KMS-11 (cell line): ENCODE data around the gene ZNF107.

ENCODE experiments used
- H2AFZ ChIP-seq: fragments of 200-600 bp; sonication (generic); 2 replicates; pipeline ENCODE4 v1.6.1; 2016; ENCODE audit warnings: antibody characterized with exemption, mixed run types, low read depth
- H3K27ac ChIP-seq: fragments of 200-600 bp; sonication (generic); 2 replicates; pipeline ENCODE4 v1.6.1; 2016; ENCODE audit warnings: mild to moderate bottlenecking, mixed run types
- H3K27me3 ChIP-seq: fragments of 200-600 bp; sonication (generic); 2 replicates; pipeline ENCODE4 v1.6.1; 2017; ENCODE audit warnings: mild to moderate bottlenecking, low read depth, mixed run types, moderate library complexity; ENCODE audit not compliant: insufficient read depth
- H3K36me3 ChIP-seq: fragments of 200-600 bp; sonication (generic); 2 replicates; pipeline ENCODE4 v1.6.1; 2017; ENCODE audit warnings: mild to moderate bottlenecking, mixed run types; ENCODE audit not compliant: insufficient read depth
- H3K4me1 ChIP-seq: fragments of 200-600 bp; sonication (generic); 2 replicates; pipeline ENCODE4 v1.6.1; 2016; ENCODE audit warnings: mild to moderate bottlenecking, low read depth, mixed run types; ENCODE audit not compliant: poor library complexity, severe bottlenecking
- H3K4me2 ChIP-seq: fragments of 200-600 bp; sonication (generic); 2 replicates; pipeline ENCODE4 v1.7.0; 2016; ENCODE audit warnings: mild to moderate bottlenecking, mixed run types
- H3K4me3 ChIP-seq: fragments of 200-600 bp; sonication (generic); IDR thresholded peaks from 2 replicates; pipeline ENCODE4 v1.6.1; 2017; ENCODE audit warnings: low read depth, low read length, mixed read lengths; ENCODE audit not compliant: insufficient read depth
- H3K79me2 ChIP-seq: fragments of 200-600 bp; sonication (generic); 2 replicates; pipeline ENCODE4 v1.6.1; 2016; ENCODE audit warnings: low read depth, mixed run types; ENCODE audit not compliant: insufficient read depth
- H3K9ac ChIP-seq: fragments of 200-600 bp; sonication (generic); 2 replicates; pipeline ENCODE4 v1.6.1; 2016; ENCODE audit warnings: mild to moderate bottlenecking, mixed run types
- H4K20me1 ChIP-seq: fragments of 200-600 bp; sonication (generic); 2 replicates; pipeline ENCODE4 v1.6.1; 2016; ENCODE audit warnings: mild to moderate bottlenecking, mixed run types; ENCODE audit not compliant: insufficient read depth
- TF ChIP-seq, protein P1 (sequence below): fragments of 200-600 bp; sonication (generic); conservative IDR thresholded peaks from 2 replicates; pipeline ENCODE4 v1.6.1; 2017; ENCODE audit warnings: low read depth, mild to moderate bottlenecking, antibody characterized with exemption, low read length, moderate library complexity, mixed read lengths

ZNF107 gene

DNA sequence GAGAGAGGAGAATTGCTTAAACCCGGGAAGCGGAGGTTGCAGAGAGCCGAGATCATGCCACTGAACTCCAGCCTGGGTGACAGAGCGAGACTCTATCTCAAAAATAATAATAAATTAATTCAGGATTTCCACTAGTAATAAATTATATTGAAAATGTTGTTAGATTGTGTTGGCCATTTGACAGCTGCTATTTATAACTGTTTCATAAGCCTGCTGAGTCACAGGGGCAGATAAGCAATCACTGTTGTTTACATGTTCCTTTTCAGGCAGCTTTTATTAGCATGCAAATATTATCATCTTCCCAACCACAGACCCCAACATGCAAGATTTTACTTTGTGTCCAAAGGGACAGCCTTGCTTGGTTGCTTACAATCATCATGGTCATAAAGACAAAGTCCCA lies 78.7 kb downstream of the ZNF107 start:
- TF ChIP-seq, protein P1, sequence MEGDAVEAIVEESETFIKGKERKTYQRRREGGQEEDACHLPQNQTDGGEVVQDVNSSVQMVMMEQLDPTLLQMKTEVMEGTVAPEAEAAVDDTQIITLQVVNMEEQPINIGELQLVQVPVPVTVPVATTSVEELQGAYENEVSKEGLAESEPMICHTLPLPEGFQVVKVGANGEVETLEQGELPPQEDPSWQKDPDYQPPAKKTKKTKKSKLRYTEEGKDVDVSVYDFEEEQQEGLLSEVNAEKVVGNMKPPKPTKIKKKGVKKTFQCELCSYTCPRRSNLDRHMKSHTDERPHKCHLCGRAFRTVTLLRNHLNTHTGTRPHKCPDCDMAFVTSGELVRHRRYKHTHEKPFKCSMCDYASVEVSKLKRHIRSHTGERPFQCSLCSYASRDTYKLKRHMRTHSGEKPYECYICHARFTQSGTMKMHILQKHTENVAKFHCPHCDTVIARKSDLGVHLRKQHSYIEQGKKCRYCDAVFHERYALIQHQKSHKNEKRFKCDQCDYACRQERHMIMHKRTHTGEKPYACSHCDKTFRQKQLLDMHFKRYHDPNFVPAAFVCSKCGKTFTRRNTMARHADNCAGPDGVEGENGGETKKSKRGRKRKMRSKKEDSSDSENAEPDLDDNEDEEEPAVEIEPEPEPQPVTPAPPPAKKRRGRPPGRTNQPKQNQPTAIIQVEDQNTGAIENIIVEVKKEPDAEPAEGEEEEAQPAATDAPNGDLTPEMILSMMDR, result no peak
- Histone ChIP-seq H3K27ac (no peak overlapping the region), H3K79me2 (no peaks in the 10 kb centered on the region), H3K27me3 (no peaks in the 10 kb centered on the region), H3K4me1 (no peaks in the 10 kb centered on the region), H3K4me3 (no peak overlapping the region), H3K36me3 (no peaks in the 10 kb centered on the region), H2AFZ (no peak overlapping the region), H3K9ac (no peak overlapping the region), H3K4me2 (no peak overlapping the region), H4K20me1 (no peaks in the 10 kb centered on the region)

GRCh38 chr7:64747802-64748201 lies 81.9 kb downstream of the ZNF107 start:
- H4K20me1 ChIP-seq, result no peaks in the 10 kb centered on the region
- H3K27me3 ChIP-seq, result no peaks in the 10 kb centered on the region
- no peaks in the 10 kb centered on the region for H3K36me3 ChIP-seq
- H3K79me2 ChIP-seq, result no peaks in the 10 kb centered on the region
- H3K4me2 ChIP-seq, result no peak overlapping the region
- no peak overlapping the region for H3K9ac ChIP-seq
- TF ChIP-seq, protein P1, result no peak
- no peak overlapping the region for H3K27ac ChIP-seq
- no peak overlapping the region for H3K4me3 ChIP-seq
- no peaks in the 10 kb centered on the region for H3K4me1 ChIP-seq
- H2AFZ ChIP-seq, result no peak overlapping the region

- H2AFZ ChIP-seq, result no peak overlapping the region
- H3K79me2 ChIP-seq, result no peaks in the 10 kb centered on the region
- H4K20me1 ChIP-seq, result no peaks in the 10 kb centered on the region
- no peak overlapping the region for H3K27ac ChIP-seq
- H3K27me3 ChIP-seq, result no peaks in the 10 kb centered on the region
- no peaks in the 10 kb centered on the region for H3K36me3 ChIP-seq
- TF ChIP-seq, protein P1, result no peak
- no peak overlapping the region for H3K4me3 ChIP-seq
- no peaks in the 10 kb centered on the region for H3K4me1 ChIP-seq
- no peak overlapping the region for H3K4me2 ChIP-seq
- H3K9ac ChIP-seq, result no peak overlapping the region
Observed at GRCh38 chr7:64753032-64753431, 87.1 kb downstream of the ZNF107 start.

- Histone ChIP-seq H4K20me1 (no peaks in the 10 kb centered on the region), H3K27me3 (no peaks in the 10 kb centered on the region), H3K36me3 (no peaks in the 10 kb centered on the region), H3K4me1 (no peaks in the 10 kb centered on the region), H2AFZ (no peak overlapping the region), H3K4me2 (no peak overlapping the region), H3K9ac (no peak overlapping the region), H3K79me2 (no peaks in the 10 kb centered on the region), H3K4me3 (no peak overlapping the region), H3K27ac (no peak overlapping the region)
- TF ChIP-seq, protein P1, result no peak
Observed at GRCh38 chr7:64755865-64756264, 89.9 kb downstream of the ZNF107 start.
